Neural progenitor cell (in vitro differentiated cells): Measurements from ENCODE around the gene CHST15. TPM values are rescaled to one million over a fixed set of nuclear protein-coding genes. Genes with fewer than 3 reads are reported as not detected.
"Not testable (repeated sequence)": the region's sequence is repeated elsewhere in the genome, so short reads cannot be mapped to it uniquely, and the experiment has no call there.

Experiments
- DNase-seq: peaks from one replicate; pipeline ENCODE4 v3.0.0-alpha.2; 2016; ENCODE audit warnings: low spot score
- H2AFZ ChIP-seq: fragments of 200-600 bp; sonication (generic); replicated peaks from 2 replicates; pipeline ENCODE4 v1.6.1; 2016; ENCODE audit warnings: antibody characterized with exemption
- H3F3A ChIP-seq: fragments of 200-600 bp; sonication (generic); 2 replicates; pipeline ENCODE4 v1.6.1; 2016; ENCODE audit warnings: antibody characterized with exemption, low read depth
- H3K27ac ChIP-seq: fragments of 200-600 bp; sonication (generic); 2 replicates; pipeline ENCODE4 v1.5.1; 2016; ENCODE audit warnings: mild to moderate bottlenecking
- H3K27me3 ChIP-seq: fragments of 200-600 bp; sonication (generic); 2 replicates; pipeline ENCODE4 v1.6.1; 2016; ENCODE audit warnings: mild to moderate bottlenecking, moderate library complexity
- H3K36me3 ChIP-seq: fragments of 200-600 bp; sonication (generic); 2 replicates; pipeline ENCODE4 v1.5.1; 2016
- H3K4me1 ChIP-seq: fragments of 200-600 bp; sonication (generic); 2 replicates; pipeline ENCODE4 v1.6.1; 2016; ENCODE audit warnings: mixed run types
- H3K4me2 ChIP-seq: fragments of 200-600 bp; sonication (generic); 2 replicates; pipeline ENCODE4 v1.6.1; 2016
- H3K4me3 ChIP-seq: fragments of 200-600 bp; sonication (generic); 2 replicates; pipeline ENCODE4 v1.5.1; 2016
- H3K79me2 ChIP-seq: fragments of 200-600 bp; sonication (generic); 2 replicates; pipeline ENCODE4 v1.6.1; 2016; ENCODE audit warnings: low read depth
- H3K9ac ChIP-seq: fragments of 200-600 bp; sonication (generic); 2 replicates; pipeline ENCODE4 v1.6.1; 2016
- H3K9me3 ChIP-seq: fragments of 200-600 bp; sonication (generic); 2 replicates; pipeline ENCODE4 v1.5.1; 2016; ENCODE audit warnings: low read depth
- H4K20me1 ChIP-seq: fragments of 200-600 bp; sonication (generic); 2 replicates; pipeline ENCODE4 v1.6.1; 2016; ENCODE audit warnings: low read depth
- H3K27ac Mint-ChIP-seq: 3 replicates; pipeline ENCODE4 v1.8.0; 2021; ENCODE audit warnings: mixed read lengths
- H3K27me3 Mint-ChIP-seq: 2 replicates; pipeline ENCODE4 v1.8.0; 2022; ENCODE audit warnings: low read depth, mild to moderate bottlenecking, inconsistent platforms, moderate library complexity, mixed read lengths; ENCODE audit not compliant: insufficient read depth
- H3K36me3 Mint-ChIP-seq: 3 replicates; pipeline ENCODE4 v1.8.0; 2021; ENCODE audit warnings: mixed read lengths
- H3K4me1 Mint-ChIP-seq: 3 replicates; pipeline ENCODE4 v1.8.0; 2021; ENCODE audit warnings: mixed read lengths
- H3K4me3 Mint-ChIP-seq: 3 replicates; pipeline ENCODE4 v1.8.0; 2021; ENCODE audit warnings: mild to moderate bottlenecking, moderate library complexity, mixed read lengths
- H3K9me3 Mint-ChIP-seq: 3 replicates; pipeline ENCODE4 v1.8.0; 2020; ENCODE audit warnings: mixed read lengths
- CTCF ChIP-seq: fragments of 200-600 bp; sonication (generic); IDR thresholded peaks from 2 replicates; pipeline ENCODE4 v1.5.1; 2017; ENCODE audit warnings: antibody characterized with exemption, mild to moderate bottlenecking
- EZH2 ChIP-seq: fragments of 200-600 bp; sonication (generic); IDR thresholded peaks from 2 replicates; pipeline ENCODE4 v1.6.1; 2017; ENCODE audit warnings: antibody characterized with exemption, mild to moderate bottlenecking, moderate library complexity
- EZH2phosphoT487 ChIP-seq: fragments of 200-600 bp; sonication (generic); IDR thresholded peaks from 2 replicates; pipeline ENCODE4 v1.6.1; 2017; ENCODE audit warnings: antibody characterized with exemption
- total RNA-seq: library from RNA; depleted of rRNA; stranded (reverse); fragments of >200 nt; gene quantifications from 2 replicates; pipeline ENCODE4 v1.2.3, GENCODE V29; 2015; ENCODE audit warnings: low replicate concordance

CHST15 gene
- total RNA-seq, 1 donor from 2014 or later = 0.54 TPM

GRCh38 chr10:124036746-124037145 is 56.7 kb downstream of the CHST15 start:
- TF ChIP-seq CTCF = no peak
- no peak for TF ChIP-seq EZH2phosphoT487
- no peak for TF ChIP-seq EZH2
- H2AFZ ChIP-seq = no peak overlapping the region
- no peak overlapping the region for H3K4me3 ChIP-seq
- H3K79me2 ChIP-seq = no peaks in the 10 kb centered on the region
- no peaks in the 10 kb centered on the region for H3K9me3 ChIP-seq
- no peaks in the 10 kb centered on the region for H3K4me1 ChIP-seq
- no peak overlapping the region for H3K27ac ChIP-seq
- no peaks in the 10 kb centered on the region for H3K27me3 ChIP-seq
- DNase-seq = no peak
- Mint-ChIP-seq H3K4me3 (no peak overlapping the region), H3K4me1 (peaks cover 10% of the 10 kb centered on the region), H3K27me3 (peaks cover 2% of the 10 kb centered on the region), H3K36me3 (peaks cover 2% of the 10 kb centered on the region), H3K9me3 (no peaks in the 10 kb centered on the region), H3K27ac (no peak overlapping the region)
- H3K4me2 ChIP-seq = no peak overlapping the region
- no peaks in the 10 kb centered on the region for H4K20me1 ChIP-seq
- H3F3A ChIP-seq = no peaks in the 10 kb centered on the region
- no peak overlapping the region for H3K9ac ChIP-seq
- H3K36me3 ChIP-seq = no peaks in the 10 kb centered on the region

GRCh38 chr10:124035928-124036558 is 57.4 kb downstream of the CHST15 start:
- TF ChIP-seq CTCF (no peak), EZH2phosphoT487 (no peak), EZH2 (no peak)
- H3K27me3 Mint-ChIP-seq = peaks cover 4% of the 10 kb centered on the region
- Histone ChIP-seq H3K27me3 (no peaks in the 10 kb centered on the region), H3K9me3 (no peaks in the 10 kb centered on the region), H3K4me3 (no peak overlapping the region), H3K4me1 (no peaks in the 10 kb centered on the region), H3K36me3 (no peaks in the 10 kb centered on the region), H4K20me1 (no peaks in the 10 kb centered on the region), H3K27ac (no peak overlapping the region), H3F3A (no peaks in the 10 kb centered on the region), H3K4me2 (no peak overlapping the region), H2AFZ (no peak overlapping the region), H3K9ac (no peak overlapping the region), H3K79me2 (no peaks in the 10 kb centered on the region)
- peaks cover 10% of the 10 kb centered on the region for H3K4me1 Mint-ChIP-seq
- peaks cover 2% of the 10 kb centered on the region for H3K36me3 Mint-ChIP-seq
- no peak for DNase-seq
- no peak overlapping the region for H3K4me3 Mint-ChIP-seq
- H3K27ac Mint-ChIP-seq = no peak overlapping the region
- no peaks in the 10 kb centered on the region for H3K9me3 Mint-ChIP-seq

- Histone ChIP-seq H3F3A (no peaks in the 10 kb centered on the region), H3K79me2 (no peaks in the 10 kb centered on the region), H3K36me3 (no peaks in the 10 kb centered on the region), H3K27me3 (no peaks in the 10 kb centered on the region), H3K9me3 (no peaks in the 10 kb centered on the region), H3K4me2 (no peak overlapping the region), H3K9ac (no peak overlapping the region), H2AFZ (no peak overlapping the region), H3K4me1 (no peaks in the 10 kb centered on the region), H3K4me3 (no peak overlapping the region), H3K27ac (no peak overlapping the region), H4K20me1 (no peaks in the 10 kb centered on the region)
- Mint-ChIP-seq H3K36me3 (peaks cover 2% of the 10 kb centered on the region), H3K27me3 (peaks cover 4% of the 10 kb centered on the region), H3K27ac (no peak overlapping the region), H3K4me3 (no peak overlapping the region), H3K4me1 (peaks cover 10% of the 10 kb centered on the region), H3K9me3 (no peaks in the 10 kb centered on the region)
- DNase-seq = no peak
- TF ChIP-seq CTCF (no peak), EZH2phosphoT487 (no peak), EZH2 (no peak)
Observed at GRCh38 chr10:124035306-124035927, 58.0 kb downstream of the CHST15 start.

- not testable (repeated sequence) for H3K27me3 ChIP-seq, H3K36me3 ChIP-seq, H3K4me2 ChIP-seq, H3K4me1 ChIP-seq, H3F3A ChIP-seq, H3K4me3 Mint-ChIP-seq, H3K9me3 Mint-ChIP-seq, H4K20me1 ChIP-seq, H3K79me2 ChIP-seq, H3K36me3 Mint-ChIP-seq, DNase-seq, H3K9ac ChIP-seq, H3K27ac ChIP-seq, H3K9me3 ChIP-seq, H3K27me3 Mint-ChIP-seq, H3K27ac Mint-ChIP-seq, H3K4me3 ChIP-seq, H2AFZ ChIP-seq
- peaks cover 10% of the 10 kb centered on the region for H3K4me1 Mint-ChIP-seq
Observed at GRCh38 chr10:124034576-124035305, 58.7 kb downstream of the CHST15 start.
